MM.1S (cell line): ENCODE results near the gene OAS2.

Source experiments
- DNase-seq: peaks from one replicate; pipeline ENCODE4 v3.0.0-alpha.2; 2015
- H2AFZ ChIP-seq: fragments of 300-600 bp; sonication (generic); 2 replicates; pipeline ENCODE4 v1.6.0; 2016; ENCODE audit warnings: antibody characterized with exemption, low read length
- H3F3A ChIP-seq: fragments of 300-600 bp; sonication (generic); 2 replicates; pipeline ENCODE4 v1.6.1; 2016; ENCODE audit warnings: mild to moderate bottlenecking, antibody characterized with exemption, low read length, moderate library complexity, mixed read lengths; ENCODE audit not compliant: insufficient read depth
- H3K27ac ChIP-seq: fragments of 300-600 bp; sonication (generic); 2 replicates; pipeline ENCODE4 v1.5.1; 2016; ENCODE audit warnings: mild to moderate bottlenecking, low read length
- H3K27me3 ChIP-seq: fragments of 300-600 bp; sonication (generic); replicated peaks from 2 replicates; pipeline ENCODE4 v1.6.0; 2016; ENCODE audit warnings: low read length; ENCODE audit not compliant: insufficient read depth
- H3K36me3 ChIP-seq: fragments of 300-600 bp; sonication (generic); replicated peaks from 2 replicates; pipeline ENCODE4 v1.6.1; 2016; ENCODE audit warnings: mild to moderate bottlenecking, low read length, mixed read lengths; ENCODE audit not compliant: insufficient read depth
- H3K4me1 ChIP-seq: fragments of 300-600 bp; sonication (generic); 2 replicates; pipeline ENCODE4 v1.6.1; 2016; ENCODE audit warnings: low read length, mixed read lengths
- H3K4me2 ChIP-seq: fragments of 300-600 bp; sonication (generic); 2 replicates; pipeline ENCODE4 v1.6.0; 2016; ENCODE audit warnings: low read depth, low read length
- H3K4me3 ChIP-seq: fragments of 300-600 bp; sonication (generic); 2 replicates; pipeline ENCODE4 v1.5.1; 2016; ENCODE audit warnings: low read length, mixed read lengths
- H3K79me2 ChIP-seq: fragments of 300-600 bp; sonication (generic); 2 replicates; pipeline ENCODE4 v1.6.1; 2016; ENCODE audit warnings: mixed run types, low read length, mixed read lengths
- H3K9ac ChIP-seq: fragments of 300-600 bp; sonication (generic); 2 replicates; pipeline ENCODE4 v1.6.1; 2016; ENCODE audit warnings: low read length, mixed read lengths
- H3K9me2 ChIP-seq: fragments of 300-600 bp; sonication (generic); replicated peaks from 2 replicates; pipeline ENCODE4 v1.6.1; 2016; ENCODE audit warnings: mild to moderate bottlenecking, low read length, mixed read lengths; ENCODE audit not compliant: insufficient read depth
- H3K9me3 ChIP-seq: fragments of 300-600 bp; sonication (generic); replicated peaks from 2 replicates; pipeline ENCODE4 v1.6.1; 2016; ENCODE audit warnings: mild to moderate bottlenecking, low read length, mixed read lengths; ENCODE audit not compliant: insufficient read depth
- H4K20me1 ChIP-seq: fragments of 300-600 bp; sonication (generic); 2 replicates; pipeline ENCODE4 v1.6.1; 2016; ENCODE audit warnings: mild to moderate bottlenecking, low read length, moderate library complexity, mixed read lengths; ENCODE audit not compliant: insufficient read depth
- EZH2 ChIP-seq: fragments of 300-600 bp; sonication (generic); optimal IDR thresholded peaks from 2 replicates; pipeline ENCODE3; 2017; ENCODE audit warnings: low read depth, mild to moderate bottlenecking, antibody characterized with exemption, low read length, mixed read lengths
- EZH2phosphoT487 ChIP-seq: fragments of 300-600 bp; sonication (generic); IDR thresholded peaks from 2 replicates; pipeline ENCODE4 v1.6.1; 2018; ENCODE audit warnings: antibody characterized with exemption, low read length
- TF ChIP-seq, protein P1 (sequence below): fragments of 300-600 bp; sonication (generic); IDR thresholded peaks from 2 replicates; pipeline ENCODE4 v1.5.1; 2016; ENCODE audit warnings: antibody characterized with exemption, low read length, mixed read lengths

The OAS2 gene

DNA sequence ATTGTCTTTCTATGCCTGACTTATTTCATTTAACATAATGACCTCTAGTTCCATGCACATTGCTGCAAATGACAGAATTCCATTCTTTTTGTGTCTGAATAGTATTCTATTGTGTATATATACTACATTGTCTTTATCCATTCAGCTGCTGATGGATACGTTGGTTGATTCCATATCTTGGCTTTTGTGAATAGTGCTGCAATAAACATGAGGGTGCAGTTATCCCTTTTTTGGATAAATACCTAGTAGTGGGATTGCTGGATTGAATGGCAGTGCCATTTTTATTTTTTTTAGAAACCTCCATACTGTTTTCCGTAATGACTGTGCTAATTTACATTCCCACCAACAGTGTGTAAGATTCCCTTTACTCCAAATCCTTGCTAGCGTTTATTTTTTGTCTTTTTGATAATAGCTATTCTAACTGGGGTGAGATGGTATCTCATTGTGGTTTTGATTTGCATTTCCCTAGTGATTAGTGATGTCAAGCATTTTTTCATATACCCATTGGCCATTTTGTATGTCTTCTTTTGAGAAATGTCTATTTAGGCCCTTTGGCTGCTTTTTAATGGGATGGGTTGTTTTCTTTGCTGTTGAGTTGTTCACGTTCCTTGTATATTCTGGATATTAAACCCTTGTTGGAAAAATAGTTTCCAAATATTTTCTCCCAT, 2.3 kb downstream of the OAS2 start:
- DNase-seq = no peak
- no peak overlapping the region for H2AFZ ChIP-seq
- H3K9ac ChIP-seq = no peak overlapping the region
- no peak overlapping the region for H3K27ac ChIP-seq
- H3K4me1 ChIP-seq = peaks cover 6% of the 10 kb centered on the region; the same call in 1 of the 2 replicates
- peak overlapping the region; percentile 45; the same call in 1 of the 2 replicates for H3K4me2 ChIP-seq
- peaks cover 64% of the 10 kb centered on the region for H3K79me2 ChIP-seq
- H3K36me3 ChIP-seq = no peaks in the 10 kb centered on the region
- H4K20me1 ChIP-seq = no peaks in the 10 kb centered on the region
- no peak overlapping the region for H3K4me3 ChIP-seq
- TF ChIP-seq EZH2 (no peak), EZH2phosphoT487 (no peak)
- TF ChIP-seq, protein P1, sequence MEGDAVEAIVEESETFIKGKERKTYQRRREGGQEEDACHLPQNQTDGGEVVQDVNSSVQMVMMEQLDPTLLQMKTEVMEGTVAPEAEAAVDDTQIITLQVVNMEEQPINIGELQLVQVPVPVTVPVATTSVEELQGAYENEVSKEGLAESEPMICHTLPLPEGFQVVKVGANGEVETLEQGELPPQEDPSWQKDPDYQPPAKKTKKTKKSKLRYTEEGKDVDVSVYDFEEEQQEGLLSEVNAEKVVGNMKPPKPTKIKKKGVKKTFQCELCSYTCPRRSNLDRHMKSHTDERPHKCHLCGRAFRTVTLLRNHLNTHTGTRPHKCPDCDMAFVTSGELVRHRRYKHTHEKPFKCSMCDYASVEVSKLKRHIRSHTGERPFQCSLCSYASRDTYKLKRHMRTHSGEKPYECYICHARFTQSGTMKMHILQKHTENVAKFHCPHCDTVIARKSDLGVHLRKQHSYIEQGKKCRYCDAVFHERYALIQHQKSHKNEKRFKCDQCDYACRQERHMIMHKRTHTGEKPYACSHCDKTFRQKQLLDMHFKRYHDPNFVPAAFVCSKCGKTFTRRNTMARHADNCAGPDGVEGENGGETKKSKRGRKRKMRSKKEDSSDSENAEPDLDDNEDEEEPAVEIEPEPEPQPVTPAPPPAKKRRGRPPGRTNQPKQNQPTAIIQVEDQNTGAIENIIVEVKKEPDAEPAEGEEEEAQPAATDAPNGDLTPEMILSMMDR = no peak
- H3F3A ChIP-seq = peaks cover 14% of the 10 kb centered on the region
- H3K9me2 ChIP-seq = no peaks in the 10 kb centered on the region
- H3K9me3 ChIP-seq = no peaks in the 10 kb centered on the region
- H3K27me3 ChIP-seq = no peaks in the 10 kb centered on the region

DNA sequence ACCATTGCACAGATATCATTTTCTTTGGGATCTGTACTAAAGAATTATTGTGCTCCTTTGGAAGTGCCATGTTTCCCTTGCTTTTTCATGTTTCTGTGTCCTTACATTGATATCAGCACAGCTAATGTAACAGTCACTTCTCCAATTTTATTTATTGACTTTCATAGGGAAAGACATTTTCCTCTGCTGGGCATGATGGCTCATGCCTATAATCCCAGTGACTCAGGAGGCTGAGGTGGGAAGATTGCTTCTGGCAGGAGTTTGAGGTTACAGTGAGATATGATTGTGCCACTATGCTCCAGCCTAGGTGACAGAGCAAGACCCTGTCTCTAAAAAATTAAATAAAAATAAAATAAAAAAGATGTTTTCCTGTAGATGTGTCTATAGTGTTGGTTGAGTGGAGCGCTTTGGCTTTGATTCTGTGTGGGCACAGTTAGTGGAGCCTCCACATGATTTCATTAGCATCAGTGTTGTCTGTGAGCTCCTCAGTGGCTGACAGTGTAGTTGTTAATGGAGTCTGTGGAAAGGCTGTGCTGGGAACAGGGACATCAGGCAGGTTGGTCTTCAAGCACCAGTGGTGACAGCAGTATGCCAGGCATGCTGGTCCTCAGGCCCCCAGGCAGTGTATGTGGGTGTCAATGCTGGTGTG, 7.4 kb downstream of the OAS2 start:
- H3K4me1 ChIP-seq = peaks cover 13% of the 10 kb centered on the region
- no peak overlapping the region for H2AFZ ChIP-seq
- H4K20me1 ChIP-seq = no peaks in the 10 kb centered on the region
- peaks cover 49% of the 10 kb centered on the region for H3K79me2 ChIP-seq
- 0 out of 2 replicates have a peak, but pooled peaks cover 5% of the 10 kb centered on the region for H3F3A ChIP-seq
- no peak overlapping the region for H3K4me3 ChIP-seq
- H3K36me3 ChIP-seq = no peaks in the 10 kb centered on the region
- no peaks in the 10 kb centered on the region for H3K9me3 ChIP-seq
- no peak overlapping the region for H3K9ac ChIP-seq
- no peak overlapping the region for H3K27ac ChIP-seq
- DNase-seq = no peak
- TF ChIP-seq EZH2phosphoT487 = no peak
- no peak for TF ChIP-seq EZH2
- TF ChIP-seq, protein P1 = no peak
- H3K9me2 ChIP-seq = no peaks in the 10 kb centered on the region
- H3K4me2 ChIP-seq = no peak overlapping the region
- no peaks in the 10 kb centered on the region for H3K27me3 ChIP-seq

DNA sequence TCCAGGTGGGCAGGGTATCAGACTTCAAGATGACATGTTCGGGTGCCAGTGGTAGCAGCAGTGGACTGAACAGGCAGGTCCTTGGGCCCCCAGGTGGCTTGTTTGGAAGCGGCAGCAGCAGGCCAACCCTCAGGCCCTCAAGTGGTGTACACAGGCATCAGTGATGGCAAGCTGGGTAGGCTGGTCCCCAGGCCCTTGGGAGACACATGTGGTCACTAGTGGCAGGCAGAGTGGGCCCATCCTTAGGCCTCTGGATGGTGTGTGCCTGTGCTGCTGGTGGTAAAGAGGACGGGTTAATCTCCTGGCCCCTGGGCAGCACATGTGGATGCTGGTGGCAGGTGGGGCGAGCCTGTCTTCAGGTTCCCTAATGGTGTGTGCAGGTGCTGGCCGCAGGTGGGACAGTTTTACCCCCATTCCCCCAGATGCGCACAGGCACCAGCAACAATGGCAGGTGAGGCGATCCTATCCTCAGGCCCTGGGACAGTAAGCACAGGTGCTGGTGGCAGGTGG, 8.0 kb downstream of the OAS2 start:
- DNase-seq = no peak
- Histone ChIP-seq H2AFZ (no peak overlapping the region), H3K4me1 (peaks cover 13% of the 10 kb centered on the region), H3K4me3 (no peak overlapping the region), H3K79me2 (peaks cover 44% of the 10 kb centered on the region), H3K36me3 (no peaks in the 10 kb centered on the region), H3K4me2 (no peak overlapping the region), H3F3A (0 out of 2 replicates have a peak, but pooled peaks cover 5% of the 10 kb centered on the region), H3K27me3 (no peaks in the 10 kb centered on the region), H3K9me2 (no peaks in the 10 kb centered on the region), H3K9me3 (no peaks in the 10 kb centered on the region), H4K20me1 (no peaks in the 10 kb centered on the region), H3K27ac (no peak overlapping the region), H3K9ac (no peak overlapping the region)
- TF ChIP-seq EZH2phosphoT487 (no peak), EZH2 (no peak)
- TF ChIP-seq, protein P1 = no peak
